GM21360 (cell line): ENCODE measurements around the gene SH3BP5.

ENCODE experiments used
- ATAC-seq: cut with Tn5 transposase; IDR thresholded peaks from one replicate; pipeline ENCODE4 v1.9.1; 2021; ENCODE audit warnings: mild to moderate bottlenecking, moderate library complexity; ENCODE audit not compliant: unreplicated experiment

Gene SH3BP5

DNA sequence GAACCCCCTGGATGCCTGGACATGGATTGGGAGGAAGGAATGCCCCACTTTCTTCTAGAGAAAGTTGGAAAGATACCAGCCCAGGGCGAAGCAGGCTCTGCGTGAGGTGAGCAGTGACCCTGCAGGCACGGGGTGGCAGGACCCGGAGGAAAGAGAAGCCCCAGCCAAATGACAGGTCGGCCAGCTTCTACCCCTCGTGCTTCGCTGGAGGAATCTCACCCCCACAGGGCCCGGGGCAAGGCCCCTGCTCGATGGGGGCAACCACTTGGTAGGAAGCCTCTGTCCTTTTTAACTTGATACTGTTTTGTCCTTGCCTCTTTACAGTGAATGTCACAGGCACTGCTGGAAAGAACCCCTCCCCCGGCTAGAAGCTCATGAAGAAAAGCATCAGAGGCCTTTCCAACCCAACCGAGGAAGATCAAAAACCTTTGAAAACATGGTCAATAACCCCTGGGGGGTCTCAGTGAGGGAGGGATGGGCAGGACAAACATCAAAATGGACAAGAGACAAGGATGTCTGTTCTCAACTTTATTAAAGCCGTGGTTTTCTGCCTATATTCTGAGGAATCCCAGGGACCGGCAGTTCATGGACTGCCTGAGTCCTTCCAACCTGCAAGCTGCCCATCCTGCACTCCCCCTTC lies 54.4 kb downstream of the SH3BP5 start:
- no peak for ATAC-seq

DNA sequence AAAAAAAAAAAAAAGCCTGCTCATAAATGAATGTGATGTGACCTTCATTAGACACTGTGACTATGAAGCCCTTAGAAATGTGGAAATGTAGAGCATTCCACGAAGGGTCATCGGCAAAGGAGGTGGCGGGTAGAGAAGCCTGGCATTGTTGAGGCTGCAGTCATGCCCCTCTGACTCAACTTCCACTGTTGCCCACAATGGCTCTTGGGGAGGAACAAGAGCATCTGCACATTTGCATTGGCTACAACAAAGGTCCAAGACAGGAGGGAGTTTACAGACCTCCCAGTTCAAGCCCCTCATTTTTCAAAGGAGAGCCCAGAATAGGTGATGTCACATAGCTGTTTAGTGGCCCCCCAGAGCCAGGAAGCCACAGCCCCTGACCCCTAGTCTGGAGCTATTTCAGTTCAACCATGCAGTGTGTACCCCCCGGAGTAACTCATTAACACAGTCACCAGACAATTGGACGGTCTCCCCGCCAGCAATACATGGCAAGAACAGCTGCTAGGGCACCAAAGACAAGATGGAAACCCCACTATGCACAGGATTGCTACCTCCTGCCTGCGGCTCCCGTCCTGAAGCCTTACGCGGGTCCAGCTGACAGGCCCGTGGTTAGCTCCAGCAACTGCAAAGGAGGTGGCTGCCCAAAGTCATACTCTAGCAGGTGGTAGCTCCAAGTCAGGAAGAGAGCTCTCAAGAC lies 56.2 kb downstream of the SH3BP5 start:
- ATAC-seq, result no peak

- no peak for ATAC-seq
Measured at GRCh38 chr3:15273227-15273626, 59.2 kb downstream of the SH3BP5 start.

DNA sequence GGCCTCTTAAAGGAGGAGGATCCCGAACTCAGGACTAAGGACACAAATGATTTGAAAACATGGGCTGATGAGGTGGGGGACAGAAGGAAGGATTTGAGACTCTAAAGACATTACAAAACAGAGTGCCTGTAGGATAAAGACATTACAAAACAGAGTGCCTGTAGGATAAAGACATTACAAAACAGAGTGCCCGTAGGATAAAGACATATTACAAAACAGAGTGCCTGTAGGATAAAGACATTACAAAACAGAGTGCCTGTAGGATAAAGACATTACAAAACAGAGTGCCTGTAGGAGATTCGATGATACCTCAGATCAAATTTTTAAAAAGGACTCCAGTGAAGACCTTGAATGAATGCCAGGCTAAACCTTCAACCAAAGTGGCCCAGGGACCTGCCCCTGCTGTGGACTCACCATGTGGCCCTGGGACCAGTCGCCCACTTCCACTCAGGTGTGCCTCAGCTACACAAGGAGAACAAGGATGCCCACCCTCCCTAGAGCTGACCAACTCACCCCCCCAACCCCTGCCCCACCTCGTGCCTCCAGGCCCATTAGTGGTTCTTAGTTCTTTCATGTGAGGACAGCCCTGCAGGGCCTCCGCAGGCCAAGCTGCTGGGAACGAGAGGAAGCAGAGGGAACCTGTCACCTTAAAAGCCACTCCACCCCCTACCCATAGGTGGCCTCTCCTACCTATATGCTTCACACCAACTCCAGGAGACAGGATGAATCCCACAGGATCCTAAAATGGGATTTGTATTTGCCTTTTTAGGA lies 59.8 kb downstream of the SH3BP5 start:
- ATAC-seq, result no peak

DNA sequence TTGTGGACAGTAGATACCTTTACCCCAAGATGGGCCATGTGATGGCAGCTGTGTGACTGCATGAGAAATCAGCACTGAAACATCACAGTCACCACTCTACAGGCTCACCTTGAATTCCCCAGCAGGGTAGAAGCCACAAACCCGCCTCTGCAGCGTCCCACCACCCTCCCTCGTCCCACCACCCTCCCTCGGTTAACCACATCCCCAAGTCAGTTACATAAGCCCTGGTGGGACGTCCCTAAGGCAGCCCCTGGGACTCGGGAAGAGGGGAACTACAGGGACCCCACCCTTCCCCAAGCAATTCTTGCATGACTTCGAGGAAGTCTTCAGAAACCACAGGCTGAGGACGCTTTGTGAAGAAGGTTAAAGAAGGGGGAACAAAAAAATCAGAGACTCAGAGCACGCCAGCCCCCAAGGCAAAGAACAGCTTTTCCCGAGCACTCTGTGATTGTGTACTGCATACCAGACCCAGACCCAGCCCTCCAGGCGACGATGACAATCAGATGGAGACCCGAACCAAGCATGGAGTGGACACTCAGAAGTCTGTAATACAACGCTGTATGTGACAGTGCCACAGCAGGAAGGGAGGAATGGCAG lies 60.5 kb downstream of the SH3BP5 start:
- peak; percentile 64 for ATAC-seq

- ATAC-seq, result no peak
Measured at GRCh38 chr3:15271030-15271429, 61.4 kb downstream of the SH3BP5 start.

- peak; percentile 50 for ATAC-seq
Measured at GRCh38 chr3:15269091-15269989, 63.0 kb downstream of the SH3BP5 start.

DNA sequence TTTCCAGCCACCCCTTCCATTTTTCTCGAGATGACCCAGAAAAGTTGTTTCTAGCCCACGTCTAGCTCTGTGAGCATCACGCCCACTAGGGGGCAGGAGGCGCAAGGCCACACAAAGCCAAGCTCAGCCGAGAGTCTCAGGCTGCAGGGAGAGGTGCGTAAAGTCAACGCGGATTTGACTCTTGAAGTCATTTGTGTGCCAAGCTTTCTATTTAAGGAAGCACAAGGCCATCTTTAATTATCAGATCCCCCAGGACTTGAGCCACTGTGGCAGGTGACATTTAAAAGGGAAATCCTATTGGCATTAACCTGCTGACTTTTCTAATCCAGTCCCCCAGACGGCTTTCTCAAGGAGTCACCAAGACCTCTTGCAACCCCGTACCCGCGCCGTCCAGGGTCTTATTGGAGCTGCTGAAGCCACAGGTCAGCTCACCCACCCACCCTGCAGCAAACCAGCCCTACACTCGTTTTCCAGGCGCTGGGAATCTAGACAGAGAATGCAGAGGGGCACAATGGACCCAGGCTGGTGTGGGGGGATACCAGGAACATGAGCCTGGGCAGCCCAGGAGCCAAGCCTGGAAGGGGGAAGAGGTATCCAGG lies 64.3 kb downstream of the SH3BP5 start:
- no peak for ATAC-seq

- ATAC-seq, result no peak
Measured at GRCh38 chr3:15267502-15267901, 64.9 kb downstream of the SH3BP5 start.

- no peak for ATAC-seq
Measured at GRCh38 chr3:15266510-15267376, 65.6 kb downstream of the SH3BP5 start.

DNA sequence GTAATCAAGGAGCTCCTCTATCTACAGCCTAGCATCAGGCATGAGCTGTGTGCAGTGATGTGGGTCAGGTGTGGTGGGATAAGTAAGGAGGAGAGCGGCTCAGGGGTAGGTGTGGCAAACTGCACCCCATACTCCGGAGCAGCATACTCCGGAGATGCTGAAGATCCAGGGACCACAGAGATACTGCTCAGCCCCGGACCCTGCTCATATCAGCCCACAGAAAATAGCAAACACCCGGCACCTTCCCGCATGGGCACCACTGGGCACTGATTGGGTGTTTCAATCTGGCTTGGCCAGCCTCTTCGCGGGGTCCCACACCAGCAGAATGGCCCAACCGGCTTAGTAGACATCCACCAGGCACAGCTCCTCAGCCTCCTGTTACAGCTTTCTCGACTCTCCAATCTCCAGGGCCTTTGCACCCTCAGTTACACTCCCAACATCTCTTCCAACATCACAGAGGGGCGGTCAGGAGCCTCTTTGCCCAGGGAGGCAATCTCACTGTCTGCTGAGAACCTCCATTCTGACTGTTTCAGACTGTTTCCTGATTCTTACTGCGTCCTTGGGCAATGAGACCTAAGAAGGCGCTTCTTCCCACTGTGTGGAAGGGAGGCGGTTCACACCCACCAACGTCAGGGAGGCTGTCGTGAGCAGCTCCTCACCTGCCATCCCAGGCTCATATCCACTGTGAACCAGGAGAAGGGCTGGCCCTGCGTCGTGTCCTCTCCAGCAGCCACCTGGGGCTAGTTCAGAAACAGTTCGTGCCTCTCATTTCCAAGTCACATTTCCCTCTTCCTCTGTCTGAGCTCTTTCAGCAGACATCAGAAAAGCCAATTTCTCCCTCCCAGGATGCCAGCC lies 66.5 kb downstream of the SH3BP5 start:
- ATAC-seq, result no peak

- no peak for ATAC-seq
Measured at GRCh38 chr3:15264486-15264885, 67.9 kb downstream of the SH3BP5 start.

DNA sequence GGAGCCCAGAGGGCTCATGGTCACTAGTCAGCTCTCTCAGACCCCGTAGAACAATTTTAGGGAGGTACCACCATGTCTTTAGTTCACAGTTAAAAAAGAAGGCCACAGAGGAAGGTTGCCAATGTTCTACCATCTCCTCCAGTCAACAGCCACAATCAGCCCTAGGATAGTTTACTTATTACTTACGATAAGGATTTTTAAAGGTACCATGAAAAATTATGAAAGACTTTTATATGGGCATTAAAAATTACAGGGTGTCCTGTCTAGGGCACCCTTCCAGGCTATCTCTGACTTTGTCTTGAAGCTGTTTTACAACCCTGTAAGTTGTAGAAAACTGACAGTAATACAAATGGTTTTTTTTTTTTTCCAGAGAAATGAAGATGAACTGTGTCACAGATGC lies 68.5 kb downstream of the SH3BP5 start:
- ATAC-seq, result no peak

DNA sequence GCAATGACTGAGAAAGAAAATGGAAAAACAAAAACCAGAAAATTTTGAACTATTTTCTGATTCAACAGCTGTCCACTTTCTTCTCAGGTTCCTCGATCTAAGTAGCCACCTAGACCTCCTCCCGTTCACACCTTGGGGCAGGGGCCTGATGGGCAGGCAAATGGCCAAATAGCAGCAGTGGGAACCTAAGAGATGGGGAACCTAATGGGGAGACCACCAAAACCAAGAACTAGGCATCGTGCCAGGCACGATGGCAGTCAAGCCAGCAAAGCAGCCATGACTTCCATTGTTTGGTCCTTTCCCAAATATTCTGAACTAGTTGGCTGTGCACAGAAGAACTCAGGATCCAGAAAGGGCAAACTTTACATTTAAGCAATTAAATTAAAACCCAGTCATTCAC lies 69.3 kb downstream of the SH3BP5 start:
- no peak for ATAC-seq

GRCh38 chr3:15262021-15262420 lies 70.4 kb downstream of the SH3BP5 start:
- ATAC-seq, result no peak

- ATAC-seq, result no peak
Measured at GRCh38 chr3:15261274-15261673, 71.1 kb downstream of the SH3BP5 start.

- no peak for ATAC-seq
Measured at GRCh38 chr3:15260531-15260930, 71.9 kb downstream of the SH3BP5 start.

GRCh38 chr3:15258720-15259119 lies 73.7 kb downstream of the SH3BP5 start:
- no peak for ATAC-seq
